Naive thymus-derived CD4-positive, alpha-beta T cell (primary cell): Measurements from ENCODE around the gene TTC33. TPM values are rescaled to one million over a fixed set of nuclear protein-coding genes. Genes with fewer than 3 reads are reported as not detected.

ENCODE experiments used
- ATAC-seq: fragments of 150-1000 bp; cut with Tn5 transposase; 2 replicates; pipeline ENCODE4 v1.10.0; 2021; ENCODE audit warnings: mild to moderate bottlenecking, moderate library complexity
- CTCF ChIA-PET: fragments of 350-600 bp; sonication (Branson Sonifier 250); formaldehyde crosslinking; loops from one replicate; lab custom pipeline; 2021; ENCODE audit warnings: antibody characterized with exemption; lab: Charles Lee
- POLR2A ChIA-PET: fragments of 350-600 bp; sonication (Branson Sonifier 250); formaldehyde crosslinking; loops from one replicate; lab custom pipeline; 2021; ENCODE audit warnings: antibody characterized with exemption, inconsistent platforms; lab: Charles Lee
- DNase-seq, 9 donors: peaks; one replicate each; pipeline versions ENCODE4 v3.0.0 to v3.0.0-alpha.2; 2020 to 2022; ENCODE audit warnings: mixed read lengths in 1 of 9
- H3K27ac ChIP-seq: one replicate; pipeline ENCODE4 v1.7.0; 2013; ENCODE audit warnings: mild to moderate bottlenecking, low read depth, low read length, moderate library complexity
- H3K27me3 ChIP-seq, 2 donors: one replicate each; pipeline ENCODE4 v1.7.0; 2013; ENCODE audit warnings: low read length in 2 of 2, mild to moderate bottlenecking in 2 of 2, moderate library complexity in 2 of 2; ENCODE audit not compliant: control insufficient read depth in 2 of 2, insufficient read depth in 2 of 2
- H3K36me3 ChIP-seq, 3 experiments: 1 replicate in 2 of 3; 2 replicates in 1 of 3; pipeline ENCODE4 v1.7.0; 2013; ENCODE audit warnings: low read length in 3 of 3, mild to moderate bottlenecking in 3 of 3, moderate library complexity in 1 of 3; ENCODE audit not compliant: insufficient read depth in 3 of 3, control insufficient read depth in 2 of 3
- H3K4me1 ChIP-seq, 2 donors: one replicate each; pipeline ENCODE4 v1.7.0; 2013; ENCODE audit warnings: low read length in 2 of 2, mild to moderate bottlenecking in 2 of 2, moderate library complexity in 1 of 2; ENCODE audit not compliant: control insufficient read depth in 2 of 2, insufficient read depth in 2 of 2
- H3K4me3 ChIP-seq: 2 replicates; pipeline ENCODE4 v1.7.0; 2013; ENCODE audit warnings: mild to moderate bottlenecking, low read length
- H3K9me3 ChIP-seq, 3 experiments: 1 replicate in 2 of 3; 2 replicates in 1 of 3; pipeline ENCODE4 v1.7.0; 2013; ENCODE audit warnings: low read length in 3 of 3; ENCODE audit not compliant: control insufficient read depth in 2 of 3
- H3K27ac Mint-ChIP-seq, 9 donors: one replicate each; pipeline ENCODE4 v1.8.0; 2020 to 2022; ENCODE audit warnings: mixed read lengths in 9 of 9, mild to moderate bottlenecking in 8 of 9, moderate library complexity in 5 of 9, inconsistent platforms in 2 of 9
- H3K27me3 Mint-ChIP-seq, 5 donors: one replicate each; pipeline ENCODE4 v1.8.0; 2021 to 2022; ENCODE audit warnings: mixed read lengths in 5 of 5, mild to moderate bottlenecking in 1 of 5
- H3K36me3 Mint-ChIP-seq, 5 donors: one replicate each; pipeline ENCODE4 v1.8.0; 2020 to 2022; ENCODE audit warnings: mixed read lengths in 5 of 5, mild to moderate bottlenecking in 3 of 5, inconsistent platforms in 1 of 5
- H3K4me1 Mint-ChIP-seq, 7 donors: one replicate each; pipeline ENCODE4 v1.8.0; 2020 to 2022; ENCODE audit warnings: mixed read lengths in 7 of 7, mild to moderate bottlenecking in 3 of 7, inconsistent platforms in 1 of 7
- H3K4me3 Mint-ChIP-seq, 10 donors: one replicate each; pipeline ENCODE4 v1.8.0; 2020 to 2022; ENCODE audit warnings: mild to moderate bottlenecking in 10 of 10, mixed read lengths in 10 of 10, moderate library complexity in 6 of 10, inconsistent platforms in 2 of 10
- H3K9me3 Mint-ChIP-seq, 11 donors: one replicate each; pipeline ENCODE4 v1.8.0; 2020 to 2022; ENCODE audit warnings: mixed read lengths in 11 of 11, mild to moderate bottlenecking in 4 of 11, inconsistent platforms in 1 of 11, moderate library complexity in 1 of 11
- intact Hi-C, 2 donors: fragments of 100-400 bp; cut with micrococcal nuclease; formaldehyde crosslinking; loops; one replicate each; pipeline ENCODE4 v1.15.1; 2023
- polyA plus RNA-seq, 2 donors: library from polyadenylated mRNA; unstranded; fragments of 300-500 nt; fragmentation: Illumina TruSeq; gene quantifications; one replicate each; pipeline ENCODE4 v1.2.3, GENCODE V29; 2021
- total RNA-seq, 6 experiments: library from RNA in 5 of 6; stranded (reverse) in 5 of 6; gene quantifications; 1 replicate in 5 of 6; 2 replicates in 1 of 6; pipeline ENCODE4 v1.2.3 and lab custom pipeline; 2021 to 2026

Gene TTC33
- total and polyA plus RNA-seq, 7 experiments from 2014 or later, result 7.0 to 19.0 (median 14.0) TPM

GRCh38 chr5:40560474-40561110 is 195.2 kb downstream of the TTC33 start:
- no peaks in the 10 kb centered on the region for H3K4me1 ChIP-seq
- ChIA-PET POLR2A (no interaction called here), CTCF (no interaction called here)
- H3K4me3 ChIP-seq, result no peak overlapping the region
- no peaks in the 10 kb centered on the region for H3K36me3 ChIP-seq
- no peaks in the 10 kb centered on the region for H3K27me3 ChIP-seq
- intact Hi-C loops, result no loop called here
- ATAC-seq (no peak), DNase-seq (no peak)
- peaks cover 0 to 10% (median 0%) of the 10 kb centered on the region in 11 donors for H3K9me3 Mint-ChIP-seq
- no peak overlapping the region for H3K4me3 Mint-ChIP-seq
- no peak overlapping the region for H3K27ac ChIP-seq
- no peaks in the 10 kb centered on the region for H3K27me3 Mint-ChIP-seq
- H3K36me3 Mint-ChIP-seq, result peaks cover 0 to 14% (median 0%) of the 10 kb centered on the region in 5 donors
- H3K27ac Mint-ChIP-seq, result peak overlapping the region in 2 of 9 donors; percentile 37 to 42
- peaks cover 0 to 6% (median 0%) of the 10 kb centered on the region in 7 donors for H3K4me1 Mint-ChIP-seq
- no peaks in the 10 kb centered on the region for H3K9me3 ChIP-seq

- Mint-ChIP-seq H3K9me3 (peaks cover 0 to 10% (median 0%) of the 10 kb centered on the region in 11 donors), H3K4me1 (peaks cover 0 to 3% (median 0%) of the 10 kb centered on the region in 7 donors), H3K27ac (no peak overlapping the region), H3K27me3 (no peaks in the 10 kb centered on the region), H3K36me3 (peaks cover 0 to 12% (median 0%) of the 10 kb centered on the region in 5 donors), H3K4me3 (no peak overlapping the region)
- no peak overlapping the region for H3K4me3 ChIP-seq
- CTCF ChIA-PET, result no interaction called here
- no peak overlapping the region for H3K27ac ChIP-seq
- H3K4me1 ChIP-seq, result no peaks in the 10 kb centered on the region
- H3K27me3 ChIP-seq, result no peaks in the 10 kb centered on the region
- intact Hi-C loops, result loop anchor here in 1 of 2 donors (5.0 kb wide), 1 partner anchor 52 kb away; no protein-coding TSS in a partner anchor
- H3K36me3 ChIP-seq, result no peaks in the 10 kb centered on the region
- POLR2A ChIA-PET, result no interaction called here
- DNase-seq (no peak), ATAC-seq (no peak)
- no peaks in the 10 kb centered on the region for H3K9me3 ChIP-seq
Observed at GRCh38 chr5:40559306-40559705, 196.5 kb downstream of the TTC33 start.

- Histone ChIP-seq H3K4me3 (no peak overlapping the region), H3K4me1 (no peaks in the 10 kb centered on the region), H3K27ac (no peak overlapping the region), H3K27me3 (no peaks in the 10 kb centered on the region), H3K36me3 (no peaks in the 10 kb centered on the region), H3K9me3 (no peaks in the 10 kb centered on the region)
- H3K27ac Mint-ChIP-seq, result no peak overlapping the region
- peaks cover 0 to 6% (median 0%) of the 10 kb centered on the region in 5 donors for H3K36me3 Mint-ChIP-seq
- H3K4me3 Mint-ChIP-seq, result no peak overlapping the region
- ChIA-PET POLR2A (no interaction called here), CTCF (no interaction called here)
- intact Hi-C loops, result loop anchor here in 1 of 2 donors (5.0 kb wide), 1 partner anchor 50 kb away; no protein-coding TSS in a partner anchor
- H3K27me3 Mint-ChIP-seq, result no peaks in the 10 kb centered on the region
- H3K9me3 Mint-ChIP-seq, result peaks cover 0 to 7% (median 0%) of the 10 kb centered on the region in 11 donors
- DNase-seq, result no peak
- peaks cover 0 to 12% (median 0%) of the 10 kb centered on the region in 7 donors for H3K4me1 Mint-ChIP-seq
- ATAC-seq, result no peak
Observed at GRCh38 chr5:40557501-40557900, 198.3 kb downstream of the TTC33 start.

GRCh38 chr5:40556811-40557210 is 198.9 kb downstream of the TTC33 start:
- DNase-seq (no peak), ATAC-seq (no peak)
- Histone ChIP-seq H3K36me3 (no peaks in the 10 kb centered on the region), H3K27ac (no peak overlapping the region), H3K4me3 (no peak overlapping the region), H3K9me3 (no peaks in the 10 kb centered on the region), H3K27me3 (no peaks in the 10 kb centered on the region), H3K4me1 (no peaks in the 10 kb centered on the region)
- ChIA-PET CTCF (no interaction called here), POLR2A (no interaction called here)
- Mint-ChIP-seq H3K27me3 (no peaks in the 10 kb centered on the region), H3K36me3 (peaks cover 0 to 4% (median 0%) of the 10 kb centered on the region in 5 donors), H3K9me3 (peaks cover 0 to 5% (median 0%) of the 10 kb centered on the region in 11 donors), H3K4me1 (peaks cover 0 to 12% (median 0%) of the 10 kb centered on the region in 7 donors), H3K4me3 (no peak overlapping the region), H3K27ac (no peak overlapping the region)
- intact Hi-C loops, result loop anchor here in 1 of 2 donors (5.0 kb wide), 1 partner anchor 50 kb away; no protein-coding TSS in a partner anchor

GRCh38 chr5:40555886-40556285 is 199.9 kb downstream of the TTC33 start:
- H3K4me1 ChIP-seq, result no peaks in the 10 kb centered on the region
- intact Hi-C loops, result loop anchor here in 1 of 2 donors (5.0 kb wide), 1 partner anchor 49 kb away; no protein-coding TSS in a partner anchor
- Mint-ChIP-seq H3K4me3 (no peak overlapping the region), H3K9me3 (peaks cover 0 to 5% (median 0%) of the 10 kb centered on the region in 11 donors), H3K27me3 (no peaks in the 10 kb centered on the region), H3K27ac (peak overlapping the region in 1 of 9 donors; percentile 22), H3K4me1 (peaks cover 0 to 12% (median 0%) of the 10 kb centered on the region in 7 donors), H3K36me3 (peaks cover 0 to 4% (median 0%) of the 10 kb centered on the region in 5 donors)
- H3K27me3 ChIP-seq, result no peaks in the 10 kb centered on the region
- no peak overlapping the region for H3K4me3 ChIP-seq
- DNase-seq (no peak), ATAC-seq (no peak)
- H3K9me3 ChIP-seq, result no peaks in the 10 kb centered on the region
- no peaks in the 10 kb centered on the region for H3K36me3 ChIP-seq
- no peak overlapping the region for H3K27ac ChIP-seq
- POLR2A ChIA-PET, result no interaction called here
- CTCF ChIA-PET, result no interaction called here

- Mint-ChIP-seq H3K4me3 (no peak overlapping the region), H3K4me1 (peaks cover 0 to 12% (median 0%) of the 10 kb centered on the region in 7 donors), H3K27me3 (no peaks in the 10 kb centered on the region), H3K36me3 (peaks cover 0 to 7% (median 0%) of the 10 kb centered on the region in 5 donors), H3K9me3 (peaks cover 0 to 9% (median 0%) of the 10 kb centered on the region in 11 donors), H3K27ac (no peak overlapping the region)
- Histone ChIP-seq H3K4me3 (no peak overlapping the region), H3K4me1 (no peaks in the 10 kb centered on the region), H3K27ac (no peak overlapping the region), H3K36me3 (no peaks in the 10 kb centered on the region), H3K27me3 (no peaks in the 10 kb centered on the region), H3K9me3 (no peaks in the 10 kb centered on the region)
- ChIA-PET CTCF (no interaction called here), POLR2A (interaction anchor here (0.8 kb wide), 1 partner anchor 160 kb away, joined by 3 read pairs; no protein-coding TSS in a partner anchor)
- no peak for ATAC-seq
- no peak for DNase-seq
- intact Hi-C loops, result loop anchor here in 1 of 2 donors (5.0 kb wide), 1 partner anchor 48 kb away; no protein-coding TSS in a partner anchor
Observed at GRCh38 chr5:40554813-40555212, 200.9 kb downstream of the TTC33 start.
